Activated CD8-positive, alpha-beta memory T cell treated with anti-CD3 and anti-CD28 coated beads, Interleukin-2, amount 10 ng/mL, durations not matched to agents 7 days and 5 days (primary cell): ENCODE data around the gene FAM83B. TPM values are rescaled to one million over a fixed set of nuclear protein-coding genes. Genes with fewer than 3 reads are reported as not detected.

Experiments
- ATAC-seq: fragments of 150-1000 bp; cut with Tn5 transposase; one replicate; pipeline ENCODE4 v1.10.0; 2021; ENCODE audit warnings: moderate library complexity
- CTCF ChIA-PET: fragments of 350-600 bp; sonication (Branson Sonifier 250); formaldehyde crosslinking; loops from one replicate; lab custom pipeline; 2021; ENCODE audit warnings: antibody characterized with exemption; lab: Charles Lee
- DNase-seq: peaks from one replicate; pipeline ENCODE4 v3.0.0-alpha.2; 2020
- H3K27ac Mint-ChIP-seq: one replicate; pipeline ENCODE4 v1.8.0; 2021; ENCODE audit warnings: mild to moderate bottlenecking, mixed read lengths
- H3K27me3 Mint-ChIP-seq: one replicate; pipeline ENCODE4 v1.8.0; 2021; ENCODE audit warnings: mixed read lengths
- H3K36me3 Mint-ChIP-seq: one replicate; pipeline ENCODE4 v1.8.0; 2021; ENCODE audit warnings: mild to moderate bottlenecking, mixed read lengths
- H3K4me1 Mint-ChIP-seq: one replicate; pipeline ENCODE4 v1.8.0; 2021; ENCODE audit warnings: mixed read lengths
- H3K4me3 Mint-ChIP-seq: one replicate; pipeline ENCODE4 v1.8.0; 2021; ENCODE audit warnings: mild to moderate bottlenecking, moderate library complexity, mixed read lengths
- H3K9me3 Mint-ChIP-seq: one replicate; pipeline ENCODE4 v1.8.0; 2022; ENCODE audit warnings: low read depth, mixed read lengths
- total RNA-seq, 2 experiments: library from RNA; stranded (reverse); gene quantifications; one replicate each; pipeline ENCODE4 v1.2.3, GENCODE V29; 2021

FAM83B gene
- total RNA-seq, 2 experiments from 2014 or later = not detected

- CTCF ChIA-PET = no interaction called here
- Mint-ChIP-seq H3K4me3 (no peak overlapping the region), H3K4me1 (no peaks in the 10 kb centered on the region), H3K9me3 (peaks cover 5% of the 10 kb centered on the region), H3K36me3 (no peaks in the 10 kb centered on the region), H3K27me3 (no peaks in the 10 kb centered on the region), H3K27ac (no peak overlapping the region)
- DNase-seq = no peak
- ATAC-seq = no peak
Measured at GRCh38 chr6:54981276-54981609, 134.7 kb downstream of the FAM83B start.

- Mint-ChIP-seq H3K27me3 (no peaks in the 10 kb centered on the region), H3K9me3 (peaks cover 8% of the 10 kb centered on the region), H3K4me1 (no peaks in the 10 kb centered on the region), H3K27ac (no peak overlapping the region), H3K4me3 (no peak overlapping the region), H3K36me3 (no peaks in the 10 kb centered on the region)
- DNase-seq = no peak
- CTCF ChIA-PET = no interaction called here
- no peak for ATAC-seq
Measured at GRCh38 chr6:54981647-54982046, 135.1 kb downstream of the FAM83B start.

GRCh38 chr6:54987633-54988290, 141.2 kb downstream of the FAM83B start:
- Mint-ChIP-seq H3K4me3 (no peak overlapping the region), H3K27ac (no peak overlapping the region), H3K4me1 (no peaks in the 10 kb centered on the region), H3K27me3 (no peaks in the 10 kb centered on the region), H3K9me3 (peaks cover 4% of the 10 kb centered on the region), H3K36me3 (no peaks in the 10 kb centered on the region)
- no peak for DNase-seq
- no peak for ATAC-seq
- CTCF ChIA-PET = no interaction called here

GRCh38 chr6:54988576-54988975, 142.0 kb downstream of the FAM83B start:
- H3K4me3 Mint-ChIP-seq = no peak overlapping the region
- no peaks in the 10 kb centered on the region for H3K36me3 Mint-ChIP-seq
- H3K27ac Mint-ChIP-seq = no peak overlapping the region
- CTCF ChIA-PET = no interaction called here
- H3K27me3 Mint-ChIP-seq = no peaks in the 10 kb centered on the region
- no peaks in the 10 kb centered on the region for H3K4me1 Mint-ChIP-seq
- no peak for DNase-seq
- H3K9me3 Mint-ChIP-seq = peaks cover 4% of the 10 kb centered on the region
- no peak for ATAC-seq

GRCh38 chr6:54990001-54990400, 143.4 kb downstream of the FAM83B start:
- no peak overlapping the region for H3K4me3 Mint-ChIP-seq
- H3K27ac Mint-ChIP-seq = no peak overlapping the region
- no peak for DNase-seq
- CTCF ChIA-PET = no interaction called here
- no peaks in the 10 kb centered on the region for H3K27me3 Mint-ChIP-seq
- no peaks in the 10 kb centered on the region for H3K4me1 Mint-ChIP-seq
- H3K36me3 Mint-ChIP-seq = no peaks in the 10 kb centered on the region
- ATAC-seq = no peak
- peaks cover 4% of the 10 kb centered on the region for H3K9me3 Mint-ChIP-seq
